NCI-H2081 (cell line): Measurements from ENCODE around the gene ZNF10.

ENCODE experiments used
- DNase-seq, 2 experiments: peaks; one replicate each; lab custom pipeline; 2025; lab: John Stamatoyannopoulos, UW

ZNF10 gene

DNA sequence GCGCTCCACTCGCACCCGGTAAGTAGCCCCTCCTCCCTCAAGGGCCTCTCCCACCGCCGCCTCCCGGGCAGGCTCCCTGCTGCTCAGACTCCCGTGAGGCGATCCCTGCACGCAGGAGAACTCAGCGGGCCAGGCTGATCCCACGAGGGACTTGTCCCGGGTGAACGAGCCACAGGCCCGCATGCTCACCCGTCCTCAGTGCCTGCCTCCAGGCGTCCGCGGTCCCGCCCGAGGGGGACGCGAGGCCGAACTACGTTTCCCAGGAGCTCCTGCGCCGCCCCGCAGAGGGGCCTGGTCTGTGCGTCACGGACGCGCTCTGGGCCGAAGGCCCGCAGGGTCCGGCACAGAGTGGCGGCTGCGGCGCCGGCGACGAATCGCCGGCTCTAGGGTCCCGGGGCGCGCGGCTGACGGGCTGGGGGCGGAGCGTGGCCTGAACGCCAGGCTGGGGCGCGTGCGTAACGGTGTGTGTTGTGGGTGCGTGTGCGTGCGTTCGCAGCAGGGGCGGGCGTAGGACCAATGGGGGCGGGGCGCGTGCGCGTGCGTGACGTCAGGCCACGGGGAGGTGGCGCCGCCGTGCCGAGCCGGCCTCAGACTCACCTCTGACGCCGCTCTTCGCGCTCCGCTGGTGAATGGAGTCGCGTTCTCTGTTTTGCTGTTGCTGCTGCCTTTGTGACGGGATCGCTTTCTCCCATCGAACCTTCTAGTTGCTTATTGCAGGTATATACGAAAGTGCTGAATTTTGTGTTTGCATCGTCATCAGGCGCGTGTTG lies at the start of gene ZNF10, which contains the start of gene ZNF891:
ZNF10 (plus strand) TSS at position 590 of the 770 bp plus-strand sequence. CDS start 13,866 bp downstream, outside the sequence.
ZNF891 (minus strand) TSS at position 237 of the 770 bp plus-strand sequence. CDS start 8,356 bp downstream, outside the sequence.
- peak; percentile 94 to 96 for DNase-seq

DNA sequence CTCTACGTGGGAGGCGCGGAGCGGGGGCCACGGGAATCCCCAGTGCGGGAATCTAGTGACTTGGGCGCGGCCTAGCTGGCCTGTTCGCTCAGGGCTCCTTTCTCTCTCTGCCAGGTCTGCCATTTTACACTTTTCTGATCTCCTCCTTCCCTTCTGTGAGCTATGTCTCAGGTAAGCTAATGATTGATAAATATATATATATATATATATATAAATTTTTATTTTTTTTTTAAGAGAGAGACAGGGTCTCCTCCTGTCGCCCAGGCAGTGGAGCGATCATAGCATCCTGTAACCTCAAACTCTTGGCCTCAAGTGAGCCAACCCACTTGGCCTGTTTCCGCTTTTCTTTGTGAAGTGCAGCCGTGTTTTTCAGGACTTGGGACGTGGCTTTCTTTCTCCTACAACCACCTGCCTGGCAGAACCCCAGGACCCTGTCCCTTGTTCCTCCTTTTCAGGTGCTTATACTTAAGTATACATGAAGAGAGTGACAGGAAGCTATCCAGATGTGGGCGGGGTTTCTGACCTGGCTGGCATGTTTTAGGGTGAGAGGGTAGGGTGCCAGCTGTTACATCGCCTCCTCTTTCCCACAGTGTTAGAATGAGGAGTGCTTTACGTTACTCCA lies 49.2 kb upstream of the ZNF10 start:
- DNase-seq = no peak

- DNase-seq = no peak
Measured at GRCh38 chr12:133083345-133083744, 47.1 kb upstream of the ZNF10 start.

DNA sequence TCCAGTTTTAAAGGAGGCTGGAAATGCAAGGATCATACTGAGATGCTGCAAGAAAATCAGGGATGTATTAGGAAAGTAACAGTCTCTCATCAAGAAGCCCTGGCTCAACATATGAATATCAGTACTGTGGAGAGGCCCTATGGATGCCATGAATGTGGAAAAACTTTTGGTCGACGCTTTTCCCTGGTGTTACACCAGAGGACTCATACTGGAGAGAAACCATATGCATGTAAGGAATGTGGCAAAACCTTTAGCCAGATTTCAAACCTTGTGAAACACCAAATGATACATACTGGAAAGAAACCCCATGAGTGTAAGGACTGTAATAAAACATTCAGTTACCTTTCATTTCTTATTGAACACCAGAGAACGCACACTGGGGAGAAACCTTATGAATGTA lies 24.8 kb upstream of the ZNF10 start:
- DNase-seq = no peak

DNA sequence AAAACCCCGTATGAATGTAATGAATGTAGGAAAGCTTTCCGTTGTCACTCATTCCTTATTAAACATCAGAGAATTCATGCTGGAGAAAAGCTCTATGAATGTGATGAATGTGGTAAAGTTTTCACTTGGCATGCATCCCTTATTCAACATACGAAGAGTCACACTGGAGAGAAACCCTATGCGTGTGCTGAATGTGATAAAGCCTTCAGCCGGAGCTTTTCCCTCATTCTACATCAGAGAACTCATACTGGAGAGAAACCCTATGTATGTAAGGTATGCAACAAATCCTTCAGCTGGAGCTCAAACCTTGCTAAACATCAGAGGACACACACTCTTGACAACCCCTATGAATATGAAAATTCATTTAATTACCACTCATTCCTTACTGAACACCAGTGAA lies 24.2 kb upstream of the ZNF10 start:
- no peak for DNase-seq

- no peak for DNase-seq
Measured at GRCh38 chr12:133107121-133107520, 23.3 kb upstream of the ZNF10 start.

DNA sequence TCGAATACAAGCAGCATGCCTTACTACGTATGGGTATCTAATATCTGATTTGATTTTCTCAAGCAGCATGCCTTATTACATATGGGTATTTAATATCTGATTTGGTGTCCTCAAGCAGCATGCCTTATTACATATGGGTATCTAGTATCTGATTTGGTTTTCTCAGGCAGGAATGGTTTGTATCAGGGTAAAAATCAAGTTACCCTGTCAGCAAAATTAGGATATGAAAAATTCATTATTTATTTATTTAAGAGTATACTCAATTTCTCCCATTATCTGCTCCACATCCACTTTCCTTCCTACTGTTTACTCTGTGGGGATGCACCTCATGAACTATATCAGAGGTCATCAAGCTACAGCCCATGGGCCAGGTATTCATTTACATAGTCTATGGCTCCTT lies 22.3 kb upstream of the ZNF10 start:
- no peak for DNase-seq

- DNase-seq = no peak
Measured at GRCh38 chr12:133120385-133121191, 9.8 kb upstream of the ZNF10 start.

DNA sequence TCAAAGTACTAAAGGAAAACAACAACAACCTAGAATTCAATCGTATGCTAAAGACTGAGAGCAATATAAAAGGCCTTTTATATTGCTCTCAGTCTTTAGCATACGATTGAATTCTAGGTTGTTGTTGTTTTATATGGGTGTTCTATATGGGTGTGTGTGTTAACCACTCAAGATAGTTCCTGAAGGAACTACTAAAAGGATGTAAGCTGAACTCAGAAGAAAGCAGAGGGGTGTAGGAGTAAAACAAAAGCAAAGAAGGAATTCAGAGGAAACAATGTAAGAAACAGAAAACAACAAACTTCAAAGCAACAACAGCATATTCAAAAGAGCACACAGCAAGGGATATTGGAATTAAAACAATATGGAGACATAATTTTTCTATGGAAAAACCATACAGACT lies 5.8 kb upstream of the ZNF10 start:
- no peak for DNase-seq

GRCh38 chr12:133129368-133130037 lies 924 bp upstream of the ZNF10 start:
- peak; percentile 45 to 53 for DNase-seq

GRCh38 chr12:133130808-133131128 lies 341 bp downstream of the ZNF10 start:
- peak in 1 of 2 experiments; percentile 62 for DNase-seq

- no peak for DNase-seq
Measured at GRCh38 chr12:133135747-133136146, 5.3 kb downstream of the ZNF10 start.

DNA sequence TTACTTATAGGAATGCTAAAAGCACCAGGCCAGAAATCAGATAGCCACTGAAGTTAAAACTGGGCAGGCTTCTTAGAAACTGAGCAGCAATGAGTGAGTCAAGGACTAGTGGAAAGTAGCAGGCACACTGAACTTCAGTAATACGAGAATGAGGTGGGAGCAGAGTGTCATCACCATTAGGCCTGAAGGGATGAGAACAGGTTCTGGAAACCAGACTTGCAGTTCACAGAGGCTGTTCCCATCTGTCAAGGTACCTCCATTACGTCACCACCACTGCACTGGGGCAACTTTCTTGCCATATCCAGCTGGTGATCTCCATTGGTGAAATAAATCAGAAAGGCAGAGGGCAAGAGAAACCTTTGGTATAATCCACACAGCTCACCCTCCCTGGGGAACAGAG lies 15.6 kb downstream of the ZNF10 start:
- no peak for DNase-seq

- DNase-seq = no peak
Measured at GRCh38 chr12:133156125-133156690, 25.8 kb downstream of the ZNF10 start.

DNA sequence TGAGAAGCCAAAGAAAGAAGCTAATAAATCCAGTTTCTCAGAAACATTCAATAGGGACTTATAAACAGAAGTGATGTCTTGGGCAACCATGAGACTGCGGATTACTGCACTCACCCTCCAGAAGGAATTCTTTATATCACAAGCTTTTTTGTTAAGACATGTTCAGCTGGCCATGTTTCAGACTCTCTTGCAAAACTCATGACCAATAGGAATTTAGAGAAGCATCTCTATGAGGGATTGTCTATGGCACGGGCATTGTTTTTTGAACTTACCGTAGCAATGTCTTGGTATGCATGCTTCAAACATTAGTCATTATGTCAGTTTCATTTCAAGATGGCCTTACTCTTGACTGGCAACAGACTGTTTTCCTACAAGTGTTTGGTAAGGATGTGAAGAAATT lies 35.3 kb downstream of the ZNF10 start:
- DNase-seq = no peak

DNA sequence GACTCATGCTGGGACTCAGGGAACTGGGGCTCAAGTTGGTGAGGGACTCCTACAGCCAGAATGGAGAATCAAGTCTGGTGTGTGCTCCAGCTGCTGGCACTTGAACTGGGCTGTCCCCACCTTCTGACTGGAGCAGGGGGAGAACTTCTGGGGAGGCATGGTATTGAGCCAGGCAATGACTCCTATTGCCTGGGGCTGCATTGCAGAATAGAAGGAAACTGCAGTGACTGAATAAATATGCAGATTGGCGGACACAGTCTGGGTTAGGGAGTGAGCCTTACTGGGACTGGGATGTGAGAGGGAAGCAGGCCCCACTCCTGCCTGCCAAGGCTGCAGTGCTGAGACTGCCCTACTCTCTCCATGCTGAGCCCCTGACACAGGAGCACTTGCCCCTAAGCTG lies 42.1 kb downstream of the ZNF10 start:
- DNase-seq = no peak

DNA sequence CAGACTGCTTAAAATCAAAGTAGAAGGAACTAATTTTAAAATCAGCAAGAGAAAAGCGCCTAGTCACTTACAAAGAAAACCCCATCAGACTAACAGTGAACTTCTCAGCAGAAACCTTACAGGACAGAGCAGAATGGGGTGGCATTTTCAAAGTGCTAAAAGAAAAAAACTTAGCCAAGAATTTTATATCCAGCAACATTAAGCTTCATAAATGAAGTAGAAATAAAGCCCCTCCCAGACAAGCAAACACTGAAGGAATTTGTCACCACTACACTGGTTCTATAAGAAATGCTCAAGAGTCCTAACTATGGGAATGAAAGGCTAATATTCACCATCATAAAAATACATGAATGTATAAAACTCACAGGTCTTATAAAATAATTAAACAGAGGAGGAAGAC lies 44.5 kb downstream of the ZNF10 start:
- no peak for DNase-seq

GRCh38 chr12:133180669-133181068 lies 50.2 kb downstream of the ZNF10 start:
- no peak for DNase-seq

- peak; percentile 95 for DNase-seq
Measured at GRCh38 chr12:133181238-133181959, 51.0 kb downstream of the ZNF10 start, which contains the start of gene ZNF268. Gene ZNF268, plus strand, starts transcription at chr12:133181495. Its CDS starts 503 bp downstream, at chr12:133181998.

DNA sequence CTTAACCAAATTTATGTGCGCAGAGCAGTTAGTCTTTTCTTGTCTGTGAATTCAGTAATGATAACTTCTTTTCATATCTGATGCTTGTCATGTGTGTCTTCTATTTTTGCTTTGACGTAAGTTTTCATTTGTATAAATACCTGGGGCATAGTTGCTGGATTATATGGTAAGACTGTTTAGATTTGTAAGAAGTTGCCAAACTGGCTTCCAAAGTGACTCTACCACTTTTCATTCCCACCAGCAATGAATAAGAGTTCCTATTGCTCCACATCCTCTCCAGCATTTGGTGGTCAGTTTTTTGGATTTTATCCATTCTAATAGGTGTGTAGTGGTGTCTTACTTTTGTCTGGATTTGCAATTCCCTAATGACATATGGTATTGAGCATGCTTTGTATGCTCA lies 59.7 kb downstream of the ZNF10 start:
- no peak for DNase-seq

DNA sequence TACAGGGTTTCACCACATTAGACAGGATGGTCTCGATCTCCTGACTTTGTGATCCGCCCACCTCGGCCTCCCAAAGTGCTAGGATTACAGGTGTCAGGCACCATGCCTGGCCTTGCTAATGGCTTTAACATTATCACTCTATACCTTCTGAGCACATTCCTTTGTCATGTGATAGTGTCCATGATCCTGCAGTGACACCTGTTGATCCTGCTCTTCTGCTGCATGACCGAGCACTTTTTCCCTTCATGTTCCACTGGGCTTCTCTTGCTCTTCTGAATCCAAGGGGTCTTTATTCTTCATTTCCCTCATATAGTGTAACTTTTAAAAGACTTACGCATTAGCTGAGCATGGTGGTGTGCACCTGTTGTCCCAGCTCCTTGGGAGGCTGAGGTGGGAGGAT lies 62.4 kb downstream of the ZNF10 start:
- no peak for DNase-seq
